Fibroblast of mammary gland (primary cell): Measurements from ENCODE around the gene WLS.

Experiments used
- DNase-seq: peaks from one replicate; pipeline ENCODE4 v3.0.0-alpha.2; 2010; ENCODE audit warnings: low read depth
- H3K4me3 ChIP-seq: 2 replicates; pipeline ENCODE4 v1.5.1; 2011; ENCODE audit warnings: low read depth, mild to moderate bottlenecking, low read length, moderate library complexity; ENCODE audit not compliant: control insufficient read depth
- CTCF ChIP-seq: conservative IDR thresholded peaks from 2 replicates; pipeline ENCODE4 v1.5.1; 2011; ENCODE audit warnings: low read depth, low read length, inconsistent platforms; ENCODE audit not compliant: control insufficient read depth, insufficient read depth

WLS gene

GRCh38 chr1:68120136-68120791 lies 112.1 kb downstream of the WLS start:
- DNase-seq, result peak; percentile 84
- H3K4me3 ChIP-seq, result no peak overlapping the region
- peak; percentile 77 for TF ChIP-seq CTCF

- no peak for DNase-seq
- no peak for TF ChIP-seq CTCF
- H3K4me3 ChIP-seq, result no peak overlapping the region
Observed at GRCh38 chr1:68119445-68119844, 112.9 kb downstream of the WLS start.

- TF ChIP-seq CTCF, result no peak
- no peak for DNase-seq
- no peak overlapping the region for H3K4me3 ChIP-seq
Observed at GRCh38 chr1:68117416-68117815, 114.9 kb downstream of the WLS start.

GRCh38 chr1:68116643-68117235 lies 115.6 kb downstream of the WLS start:
- peak; percentile 70 for TF ChIP-seq CTCF
- DNase-seq, result peak; percentile 50
- no peak overlapping the region for H3K4me3 ChIP-seq

GRCh38 chr1:68115308-68115707 lies 117.0 kb downstream of the WLS start:
- DNase-seq, result no peak
- TF ChIP-seq CTCF, result no peak
- no peak overlapping the region for H3K4me3 ChIP-seq

- no peak overlapping the region for H3K4me3 ChIP-seq
- TF ChIP-seq CTCF, result no peak
- no peak for DNase-seq
Observed at GRCh38 chr1:68113966-68114365, 118.4 kb downstream of the WLS start.
